ENCODE measurements around the gene GNAI2.
A peak's percentile ranks its signal among the peaks of the same experiment; 100 is the strongest.
"Not testable (repeated sequence)": the region's sequence is repeated elsewhere in the genome, so short reads cannot be mapped to it uniquely, and the experiment has no call there.

GNAI2 gene

DNA sequence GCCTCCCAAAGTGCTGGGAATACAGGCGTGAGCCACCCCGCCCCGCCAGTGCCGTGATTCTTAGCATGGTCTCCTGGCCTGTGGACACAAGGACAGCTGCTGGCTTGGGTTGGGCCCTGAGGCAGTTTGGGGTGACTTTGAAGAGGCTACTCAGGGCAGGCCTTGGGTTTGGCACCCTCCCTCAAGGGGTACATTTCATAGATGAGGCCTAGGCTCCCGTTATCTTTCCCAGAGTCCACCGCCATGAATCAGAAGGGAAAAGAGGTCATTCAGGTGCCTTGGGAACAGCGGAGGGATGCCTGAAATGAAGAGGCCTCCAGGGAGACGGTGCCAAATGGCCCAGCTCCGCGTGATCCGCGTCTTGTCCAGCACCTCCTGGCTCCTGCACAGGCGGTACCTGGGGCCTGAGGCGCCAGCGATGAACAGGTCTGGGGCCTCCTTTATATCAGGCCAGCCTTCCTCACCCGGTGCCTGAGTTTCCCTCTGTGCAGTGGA, 9.3 kb downstream of the GNAI2 start:
- no peak for DNase-seq (ENCODE audit: low spot score)

DNA sequence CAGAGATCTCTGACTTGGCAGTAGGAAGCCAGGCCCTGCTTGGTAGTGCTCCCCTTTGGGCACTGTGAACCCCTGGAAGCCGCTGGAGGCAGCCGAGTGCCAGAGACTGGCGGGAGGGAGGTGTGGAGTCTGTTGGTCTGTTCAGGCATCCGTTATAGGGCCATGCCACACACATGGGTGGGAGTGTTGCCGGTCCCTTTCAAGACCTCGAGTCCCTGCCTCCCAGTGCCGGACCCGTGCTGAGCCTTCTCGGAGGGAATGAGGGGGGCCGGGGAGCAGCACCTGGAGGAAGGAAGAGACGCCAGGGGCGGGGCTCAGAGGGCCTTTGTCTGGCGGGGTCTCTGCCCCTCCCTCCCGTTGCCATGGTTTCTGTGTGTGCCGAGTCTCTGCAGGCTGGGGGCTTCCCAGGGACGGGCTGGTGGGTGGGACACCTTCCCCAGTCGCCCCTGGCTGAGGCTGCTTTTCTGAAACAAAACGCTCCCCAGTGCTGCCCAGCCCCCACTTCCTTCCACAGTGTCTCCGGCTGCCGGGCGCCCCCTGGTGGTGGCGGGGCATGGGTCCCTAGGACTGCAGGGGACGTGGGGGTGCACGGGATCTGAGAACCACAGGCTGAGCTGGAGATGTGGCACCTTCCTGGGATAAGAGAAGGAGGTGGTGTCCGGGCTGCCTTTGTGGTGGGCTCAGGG, 10.0 kb downstream of the GNAI2 start:
- peak; percentile 81 for DNase-seq (ENCODE audit: low spot score)

DNA sequence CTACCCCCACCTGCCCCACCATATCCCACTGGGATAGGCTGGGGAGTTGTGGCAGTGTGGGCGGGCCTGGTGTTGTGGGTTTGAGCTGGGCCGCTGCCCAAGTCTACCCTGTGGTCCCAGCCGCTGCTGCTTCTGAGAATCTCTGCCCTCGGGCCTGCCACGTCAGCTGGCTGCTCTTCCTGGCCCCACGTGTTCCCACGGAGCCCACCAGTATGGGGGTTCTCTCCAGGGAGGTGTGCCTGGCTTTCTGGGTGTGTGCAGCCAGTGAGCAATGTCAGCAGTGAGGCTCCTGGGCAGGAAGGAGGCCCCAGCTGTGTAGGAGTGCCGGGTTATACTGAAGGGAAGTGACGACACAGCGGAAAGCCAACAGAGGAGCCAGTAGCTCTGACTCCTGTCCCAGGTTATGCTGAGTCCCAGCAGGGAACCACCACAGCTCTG, 10.5 kb downstream of the GNAI2 start:
- peak; percentile 58 for DNase-seq (ENCODE audit: low spot score)

DNA sequence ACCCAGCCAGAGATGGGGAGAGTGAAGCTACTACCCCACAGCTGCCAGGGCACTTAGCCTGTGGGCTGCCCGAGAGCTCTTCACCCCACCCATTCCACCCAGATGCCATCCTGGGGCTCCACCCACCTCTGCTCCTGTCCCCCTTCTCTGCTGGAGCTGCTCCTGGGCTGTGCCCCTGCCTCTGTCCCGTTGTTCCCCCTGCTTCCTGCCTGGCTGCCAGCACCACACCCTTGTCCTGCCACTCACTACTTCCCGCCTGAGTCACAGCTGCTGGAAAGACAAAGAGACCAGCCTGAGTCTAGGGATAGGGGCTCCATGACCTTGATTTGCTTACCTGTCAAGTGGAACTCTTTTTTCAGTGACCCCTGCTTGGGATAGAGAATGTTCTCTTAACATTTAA, 12.4 kb downstream of the GNAI2 start:
- DNase-seq (ENCODE audit: low spot score) = no peak

DNA sequence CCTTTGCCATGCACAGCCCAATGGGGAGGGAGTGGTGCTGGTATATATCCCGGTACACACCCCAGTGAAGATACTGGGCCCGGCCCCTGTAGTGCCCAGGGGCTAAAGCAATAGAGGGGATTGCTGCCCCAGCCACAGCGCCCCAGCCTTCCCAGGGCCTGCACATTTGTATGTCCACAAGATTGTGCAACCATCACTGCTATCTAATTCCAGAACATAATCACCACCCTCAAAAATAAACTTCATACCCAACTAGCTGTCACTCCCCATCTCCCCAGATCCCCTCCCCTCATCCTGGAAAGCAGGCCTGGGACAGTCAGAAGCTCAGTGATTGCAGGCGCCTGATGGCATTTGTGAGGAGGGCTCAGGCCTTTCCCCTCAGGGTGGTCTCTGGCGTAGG, 13.5 kb downstream of the GNAI2 start:
- no peak for DNase-seq (ENCODE audit: low spot score)

DNA sequence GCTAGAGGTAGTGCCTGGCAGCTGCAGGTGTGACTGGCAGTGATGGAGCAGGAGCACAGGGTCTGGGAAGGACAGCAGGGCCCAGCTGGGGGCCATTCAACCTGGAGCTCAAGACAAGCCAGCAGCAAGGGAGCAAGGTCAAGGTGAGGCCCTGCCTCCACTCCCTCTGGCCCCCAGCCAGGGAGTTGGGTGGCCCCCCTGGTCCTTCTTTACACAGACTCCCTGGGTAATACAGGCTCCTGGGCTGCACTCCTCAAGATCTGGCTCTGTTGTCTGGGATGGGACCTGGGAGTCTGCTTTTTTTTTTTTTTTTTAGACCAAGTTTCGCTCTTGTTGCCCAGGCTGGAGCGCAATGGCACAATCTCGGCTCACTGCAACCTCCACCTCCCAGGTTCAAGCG, 14.5 kb downstream of the GNAI2 start:
- no peak for DNase-seq (ENCODE audit: low spot score)

DNA sequence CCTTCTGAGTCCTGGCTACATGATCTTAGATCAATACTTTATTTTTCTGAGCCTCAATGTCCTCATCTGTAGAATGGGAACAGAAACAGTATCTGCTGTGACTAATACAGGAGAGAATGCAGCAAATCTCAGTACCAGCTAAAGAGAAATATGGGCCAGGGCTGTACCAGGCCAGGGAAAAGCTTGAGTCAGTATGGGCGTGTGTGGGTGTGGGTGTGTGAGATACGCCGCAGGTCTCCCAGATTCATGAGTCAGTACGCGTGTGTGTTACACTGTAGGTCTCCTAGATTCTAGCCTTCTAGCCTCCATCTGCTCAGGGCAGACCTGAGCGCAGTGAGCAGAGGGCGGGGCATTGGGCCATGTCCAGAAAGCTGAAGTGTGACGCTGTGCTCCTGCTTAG, 15.2 kb downstream of the GNAI2 start:
- DNase-seq (ENCODE audit: low spot score) = peak; percentile 58

DNA sequence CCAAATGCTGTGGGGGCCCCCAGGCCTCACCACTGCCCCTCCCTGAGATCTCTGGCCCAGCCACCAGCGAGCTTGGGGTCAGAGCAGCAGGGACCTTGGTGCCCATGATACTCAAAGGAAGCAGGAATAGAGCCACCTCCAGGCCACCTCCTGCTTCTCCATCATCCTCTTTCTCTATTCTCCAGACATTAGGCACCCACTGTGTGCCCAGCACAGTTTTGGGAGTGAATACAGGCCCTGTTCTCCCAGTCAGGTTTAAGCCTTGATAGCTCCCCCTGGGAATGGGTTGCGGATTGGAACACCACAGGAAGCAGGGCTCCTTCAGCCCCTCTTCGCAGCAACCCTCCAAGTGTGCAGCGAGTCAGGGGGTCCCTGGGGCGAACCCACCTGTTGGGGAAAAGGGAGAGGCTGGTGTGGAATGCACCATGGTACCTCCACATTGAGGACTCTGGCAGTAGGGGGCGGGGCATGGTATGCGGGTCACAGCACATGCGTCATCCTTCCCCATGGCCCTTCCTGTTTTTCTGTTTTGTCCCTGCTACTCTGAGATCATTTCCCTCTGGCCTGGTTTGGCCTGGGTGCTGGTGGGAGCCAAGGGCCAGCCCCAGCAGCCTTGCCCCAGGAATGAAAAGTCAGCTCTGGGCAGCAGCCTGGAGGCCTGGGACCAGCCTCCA, 18.7 kb downstream of the GNAI2 start:
- no peak for DNase-seq (ENCODE audit: low spot score)

DNA sequence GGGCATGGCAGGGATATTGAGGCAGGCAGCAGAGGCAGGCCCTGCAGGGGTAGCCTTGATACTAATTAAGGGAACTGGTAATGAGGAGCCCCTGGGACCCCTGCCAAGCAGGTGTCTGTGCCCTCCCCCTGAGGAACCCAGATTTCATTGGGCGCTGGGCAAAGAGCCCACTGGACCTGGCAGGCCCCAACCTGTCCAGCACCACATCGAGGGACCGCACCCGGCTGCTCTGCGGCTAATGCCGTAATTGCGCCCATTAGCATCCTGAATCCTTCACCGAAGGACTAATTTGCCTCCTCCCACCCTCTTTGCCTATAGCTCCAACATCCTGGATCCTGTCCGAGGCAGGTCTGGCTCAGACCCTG, 19.2 kb downstream of the GNAI2 start:
- DNase-seq (ENCODE audit: low spot score) = no peak

DNA sequence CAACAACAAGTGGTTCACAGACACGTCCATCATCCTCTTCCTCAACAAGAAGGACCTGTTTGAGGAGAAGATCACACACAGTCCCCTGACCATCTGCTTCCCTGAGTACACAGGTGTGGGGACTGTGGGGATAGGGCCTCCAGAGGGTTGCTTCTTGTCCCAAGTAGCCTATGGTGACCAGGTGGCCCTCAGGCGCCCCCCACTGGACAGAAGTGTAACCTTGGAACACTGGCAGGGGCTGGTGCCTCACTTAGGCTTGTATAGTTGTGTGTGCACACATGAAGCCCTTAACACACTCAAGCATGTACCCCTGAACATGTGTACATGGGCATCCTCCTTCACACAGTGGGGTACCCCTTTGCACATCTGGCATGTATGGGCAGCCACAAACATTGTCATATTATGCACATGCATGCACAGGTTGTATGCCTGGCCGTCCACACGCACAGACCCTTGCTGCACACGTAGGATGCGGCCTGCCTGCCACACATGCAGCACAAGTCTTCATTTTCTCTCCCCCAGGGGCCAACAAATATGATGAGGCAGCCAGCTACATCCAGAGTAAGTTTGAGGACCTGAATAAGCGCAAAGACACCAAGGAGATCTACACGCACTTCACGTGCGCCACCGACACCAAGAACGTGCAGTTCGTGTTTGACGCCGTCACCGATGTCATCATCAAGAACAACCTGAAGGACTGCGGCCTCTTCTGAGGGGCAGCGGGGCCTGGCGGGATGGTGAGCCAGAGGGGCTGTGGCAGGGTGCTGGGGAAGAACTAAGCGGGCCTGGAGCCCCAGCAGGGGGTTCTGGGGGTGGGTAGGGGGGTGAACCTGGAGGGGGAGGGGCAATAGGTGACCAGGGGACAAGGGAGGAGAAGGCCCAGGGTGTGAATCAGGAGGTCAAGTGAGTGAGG, 21.2 kb downstream of the GNAI2 start:
- no peak for DNase-seq (ENCODE audit: low spot score)

DNA sequence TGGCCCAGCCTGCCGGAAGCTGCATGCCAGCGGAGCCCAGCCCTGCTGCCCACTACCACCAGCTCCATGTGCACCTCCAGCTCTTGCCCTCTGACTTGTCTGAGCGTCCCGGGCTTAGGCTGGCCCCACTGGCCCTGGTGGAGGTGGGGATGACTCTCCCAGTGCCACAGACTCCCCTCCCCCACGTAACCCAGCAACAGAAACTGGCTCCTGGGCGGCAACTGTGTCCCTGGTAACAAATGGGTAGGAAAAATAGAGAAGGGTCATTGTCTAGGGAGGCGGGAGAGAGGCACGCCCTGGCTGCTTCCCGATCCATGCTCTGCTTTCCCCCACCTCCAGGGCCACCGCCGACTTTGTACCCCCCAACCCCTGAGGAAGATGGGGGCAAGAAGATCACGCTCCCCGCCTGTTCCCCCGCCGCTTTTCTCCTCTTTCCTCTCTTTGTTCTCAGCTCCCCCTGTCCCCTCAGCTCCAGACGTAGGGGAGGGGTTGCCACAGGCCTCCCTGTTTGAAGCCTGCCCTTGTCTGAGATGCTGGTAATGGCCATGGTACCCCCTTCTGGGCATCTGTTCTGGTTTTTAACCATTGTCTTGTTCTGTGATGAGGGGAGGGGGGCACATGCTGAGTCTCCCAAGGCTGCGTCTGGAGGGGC, 22.2 kb downstream of the GNAI2 start:
- DNase-seq (ENCODE audit: low spot score) = no peak

DNA sequence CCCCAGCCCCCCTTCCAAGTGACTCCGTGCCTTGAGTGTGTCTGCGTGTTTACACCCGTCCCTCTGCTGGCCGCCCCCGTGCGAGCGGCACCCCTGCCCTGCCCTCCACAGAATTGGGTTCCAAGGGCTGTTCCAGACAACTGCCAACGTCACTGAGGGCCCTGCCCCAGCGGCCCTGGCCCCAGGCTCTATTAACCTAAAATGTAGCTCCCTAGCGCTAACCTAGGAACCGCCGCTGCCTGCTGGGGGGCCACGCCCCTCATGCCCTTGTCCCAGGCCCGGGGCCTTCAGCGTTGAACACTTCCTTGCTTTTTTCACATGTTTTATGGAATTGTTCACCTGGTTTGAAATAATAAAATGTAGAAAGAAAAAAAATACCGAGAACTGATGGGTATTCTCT, 23.0 kb downstream of the GNAI2 start:
- DNase-seq (ENCODE audit: low spot score) = no peak

DNA sequence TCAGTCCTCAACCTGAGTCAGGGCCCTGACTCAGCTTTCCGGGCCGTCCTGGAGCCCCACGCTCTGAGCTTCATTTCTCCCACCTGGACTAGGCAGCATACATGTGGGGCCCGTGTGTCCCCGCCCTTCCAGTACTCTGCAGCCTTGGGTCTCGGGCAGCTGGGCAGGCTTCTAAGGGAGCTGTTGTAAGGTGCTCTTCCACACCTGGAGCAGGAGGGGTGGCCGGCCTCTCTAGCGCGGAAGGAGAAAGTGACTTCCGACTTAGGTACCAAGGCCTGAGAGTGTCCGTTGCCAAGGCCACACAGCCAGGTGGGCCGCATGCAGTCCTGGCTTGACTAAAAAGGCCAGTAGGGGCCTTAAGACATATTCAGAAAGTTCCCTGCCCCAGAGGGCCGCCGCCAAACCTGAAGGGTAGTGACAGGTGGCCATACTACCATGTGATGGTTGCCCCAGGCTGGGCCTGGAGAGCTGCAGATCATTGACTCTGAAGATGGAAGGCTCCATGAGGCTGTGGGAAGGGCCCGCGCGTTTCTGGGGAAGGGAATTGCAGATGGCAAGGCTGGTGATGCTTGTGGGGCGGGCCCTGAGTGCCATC, 23.5 kb downstream of the GNAI2 start:
- DNase-seq (ENCODE audit: low spot score) = no peak

DNA sequence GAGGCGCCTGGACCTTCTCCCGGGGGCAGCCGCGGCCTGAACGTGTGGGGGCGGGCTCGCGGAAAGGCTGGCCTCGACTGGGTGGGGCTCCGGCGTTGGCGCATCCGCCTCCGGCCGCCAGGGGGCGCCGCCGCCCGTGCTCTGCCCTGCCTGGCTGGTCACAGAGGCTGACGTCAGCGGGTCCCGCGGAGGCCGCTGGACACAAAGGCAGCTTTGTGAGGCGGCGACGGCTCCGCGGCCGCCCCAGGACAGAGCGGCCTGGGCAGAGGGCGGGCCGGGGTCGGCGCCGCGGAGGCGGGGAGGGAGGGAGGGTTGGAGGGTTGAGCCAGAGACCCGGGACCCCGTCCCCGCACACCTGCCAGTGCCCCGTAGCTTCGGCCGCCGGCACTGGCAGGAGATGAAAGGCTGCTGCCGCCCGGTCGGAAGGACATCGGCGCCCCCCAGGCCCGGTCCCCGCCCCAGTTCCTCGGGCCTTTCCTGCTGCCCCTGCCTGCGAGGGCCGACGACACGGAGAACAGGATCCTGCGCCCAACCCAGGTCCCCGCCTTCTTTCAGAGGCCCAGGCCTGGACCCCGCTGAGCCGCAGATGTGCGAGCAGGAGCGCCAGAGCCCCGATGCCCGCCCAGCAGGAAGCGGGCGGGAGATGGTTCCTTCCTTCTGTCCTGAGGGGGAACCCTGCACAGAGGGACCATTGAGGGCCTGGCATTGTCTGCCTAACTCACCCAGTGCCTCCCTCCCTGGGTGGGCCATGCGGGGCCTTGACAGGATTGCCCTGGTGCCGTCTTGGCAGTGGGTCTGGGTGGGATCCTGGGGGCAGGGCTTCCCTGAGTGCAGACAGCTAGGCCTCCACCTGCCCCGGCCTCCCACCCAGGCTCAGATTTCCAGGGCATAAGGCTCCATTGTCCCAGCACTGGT, 24.3 kb downstream of the GNAI2 start:
- peak; percentile 91 for DNase-seq (ENCODE audit: low spot score)

DNA sequence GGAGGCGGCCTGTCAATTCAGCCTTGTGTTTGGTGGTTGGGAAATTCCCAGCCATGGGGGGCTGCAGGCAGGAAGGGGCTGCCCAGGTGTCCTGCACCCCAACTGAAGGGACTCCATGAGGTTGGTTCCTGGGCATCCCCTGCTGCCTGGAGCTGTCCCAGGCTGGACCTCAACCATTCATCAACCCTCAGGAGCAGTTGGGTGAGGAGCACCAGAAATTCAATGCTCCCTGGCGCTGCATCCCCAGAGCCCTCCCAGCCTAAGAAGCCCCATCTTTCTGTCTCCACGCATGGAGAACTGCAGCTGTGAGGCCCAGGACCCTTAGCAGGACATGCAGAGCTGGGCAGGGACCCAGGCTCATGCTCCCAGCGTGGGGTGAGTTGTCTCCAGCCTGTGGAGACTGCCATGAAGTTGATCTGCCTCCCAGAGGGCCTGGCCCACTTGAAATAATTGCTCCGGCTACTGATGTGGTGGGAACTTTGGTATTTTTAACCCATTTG, 25.0 kb downstream of the GNAI2 start:
- no peak for DNase-seq (ENCODE audit: low spot score)

DNA sequence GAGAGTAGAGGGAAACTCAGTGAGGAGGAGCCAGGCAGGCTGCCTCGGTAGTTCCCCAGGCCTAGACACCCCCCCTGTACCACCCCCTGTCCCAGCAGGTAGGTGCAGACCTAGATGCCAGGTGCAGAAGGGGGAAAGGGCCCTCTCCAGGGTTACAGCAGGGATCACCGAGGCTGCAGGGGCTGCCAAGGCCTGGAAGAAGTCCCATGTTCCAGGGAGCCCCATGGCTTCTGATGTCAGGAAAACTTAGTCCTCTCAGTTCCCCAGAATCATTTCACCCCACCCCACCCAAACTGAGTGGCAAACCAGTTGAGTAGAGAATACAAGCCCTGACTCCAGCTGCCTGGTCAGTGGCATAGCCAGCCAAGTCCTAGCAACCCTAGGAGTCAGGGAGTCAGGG, 25.5 kb downstream of the GNAI2 start:
- no peak for DNase-seq (ENCODE audit: low spot score)

DNA sequence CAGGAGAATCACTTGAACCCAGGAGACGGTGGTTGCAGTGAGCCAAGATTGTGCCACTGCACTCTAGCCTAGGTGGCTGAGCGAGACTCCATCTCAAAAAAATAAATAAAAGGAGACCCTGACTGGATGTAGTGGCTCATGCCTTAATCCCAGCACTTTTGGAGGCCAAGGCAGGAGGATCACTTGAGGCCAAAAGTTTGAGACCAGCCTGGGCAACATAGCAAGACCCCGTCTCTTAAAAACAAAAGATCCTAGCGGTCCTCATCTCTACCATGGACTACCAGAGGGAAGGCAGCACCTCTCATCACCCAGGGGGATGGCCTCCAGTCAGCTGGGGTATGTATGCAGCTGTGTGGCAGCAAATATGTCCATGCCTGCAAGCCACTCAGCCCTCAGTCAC, 26.2 kb downstream of the GNAI2 start:
- not testable (repeated sequence) for DNase-seq (ENCODE audit: low spot score)

DNA sequence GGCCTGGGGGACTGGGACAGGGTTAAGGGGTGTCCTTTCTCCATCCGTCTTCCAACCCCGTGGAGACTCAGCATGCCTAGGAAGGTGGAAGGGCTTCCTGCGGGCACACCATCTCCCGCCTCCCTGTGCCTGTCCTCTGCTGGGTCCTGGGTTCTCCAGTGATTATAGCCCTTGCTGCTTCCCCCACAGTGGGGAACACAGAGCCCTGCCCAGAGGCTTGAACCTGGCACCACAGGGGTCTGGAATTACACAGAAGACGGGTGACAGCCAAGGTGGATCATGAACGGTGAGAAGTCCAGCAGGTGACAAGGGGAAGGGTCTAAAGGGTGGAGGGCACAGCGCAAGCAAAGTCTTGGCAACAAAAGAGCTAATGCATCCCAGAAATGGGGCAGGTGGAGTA, 26.8 kb downstream of the GNAI2 start:
- no peak for DNase-seq (ENCODE audit: low spot score)

DNA sequence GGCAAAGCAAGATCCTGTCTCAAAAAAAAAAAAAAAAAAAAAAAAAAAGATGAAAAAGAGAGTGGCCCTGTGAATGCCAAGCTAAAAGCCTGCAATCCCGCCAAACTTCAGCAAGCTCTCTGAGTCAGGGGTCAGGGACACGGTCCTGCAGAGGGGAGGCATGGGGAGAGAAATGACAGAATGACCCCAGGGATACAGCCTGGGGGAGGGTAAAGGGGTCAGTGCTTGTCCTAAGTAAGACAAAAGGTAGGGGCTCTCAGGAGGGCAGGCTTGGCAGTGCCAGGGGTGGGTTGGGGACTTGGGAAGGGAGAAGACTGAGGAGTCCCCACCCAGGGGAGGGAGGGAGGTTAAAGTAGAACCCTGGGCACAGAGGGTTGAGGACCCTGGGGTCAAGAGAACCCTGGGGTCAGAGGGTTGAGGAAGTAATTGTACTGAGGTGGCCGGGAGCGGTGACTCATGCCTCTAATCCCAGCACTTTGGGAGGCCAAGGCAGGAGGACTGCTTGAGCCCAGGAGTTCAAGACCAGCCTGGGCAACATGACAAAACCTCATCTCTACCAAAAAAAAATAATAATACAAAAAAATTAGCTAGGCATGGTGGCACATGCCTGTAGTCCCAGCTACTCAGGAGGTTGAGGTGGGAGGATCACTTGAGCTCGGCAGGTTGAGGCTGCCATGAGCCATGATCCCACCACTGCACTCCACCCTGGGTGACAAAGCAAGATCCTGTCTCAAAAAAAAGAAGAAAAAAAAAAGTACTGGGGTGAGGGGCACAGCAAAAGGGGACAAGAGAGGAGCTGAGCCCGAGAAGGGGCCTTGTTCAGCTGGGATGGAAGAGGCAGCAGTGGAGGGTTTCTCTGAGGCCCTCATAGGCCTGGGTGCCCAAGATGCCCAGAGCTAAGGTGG, 27.7 kb downstream of the GNAI2 start:
- DNase-seq (ENCODE audit: low spot score) = no peak

Measured in LoVo (cell line).